HUES48 (cell line): ENCODE measurements around the gene CDH6.

Experiments used
- H3K27ac ChIP-seq: one replicate; pipeline ENCODE4 v1.7.0; 2013; ENCODE audit warnings: low read depth, low read length, inconsistent platforms
- H3K27me3 ChIP-seq: 2 replicates; pipeline ENCODE4 v1.6.1; 2013; ENCODE audit warnings: mild to moderate bottlenecking, low read length; ENCODE audit not compliant: control insufficient read depth, insufficient read depth
- H3K36me3 ChIP-seq: 2 replicates; pipeline ENCODE4 v1.6.1; 2013; ENCODE audit warnings: low read length; ENCODE audit not compliant: control insufficient read depth, insufficient read depth
- H3K4me1 ChIP-seq: 2 replicates; pipeline ENCODE4 v1.6.1; 2013; ENCODE audit warnings: mild to moderate bottlenecking, low read length; ENCODE audit not compliant: control insufficient read depth, insufficient read depth
- H3K4me3 ChIP-seq: 2 replicates; pipeline ENCODE4 v1.5.1; 2013; ENCODE audit warnings: mild to moderate bottlenecking, low read depth, low read length
- H3K9ac ChIP-seq: 2 replicates; pipeline ENCODE4 v1.6.1; 2013; ENCODE audit warnings: mild to moderate bottlenecking, low read depth, low read length, moderate library complexity
- H3K9me3 ChIP-seq: 2 replicates; pipeline ENCODE4 v1.6.1; 2013; ENCODE audit warnings: low read length; ENCODE audit not compliant: control insufficient read depth, insufficient read depth

Gene CDH6

GRCh38 chr5:31372124-31372523 is 178.6 kb downstream of the CDH6 start:
- Histone ChIP-seq H3K9ac (no peak overlapping the region), H3K9me3 (no peaks in the 10 kb centered on the region), H3K27ac (no peak overlapping the region), H3K27me3 (no peaks in the 10 kb centered on the region), H3K4me1 (no peaks in the 10 kb centered on the region), H3K36me3 (no peaks in the 10 kb centered on the region), H3K4me3 (no peak overlapping the region)

- Histone ChIP-seq H3K9me3 (no peaks in the 10 kb centered on the region), H3K36me3 (no peaks in the 10 kb centered on the region), H3K9ac (no peak overlapping the region), H3K4me3 (no peak overlapping the region), H3K27me3 (no peaks in the 10 kb centered on the region), H3K4me1 (no peaks in the 10 kb centered on the region), H3K27ac (no peak overlapping the region)
Measured at GRCh38 chr5:31375999-31376720, 182.7 kb downstream of the CDH6 start.

GRCh38 chr5:31377274-31377946 is 183.9 kb downstream of the CDH6 start:
- Histone ChIP-seq H3K4me1 (peaks cover 8% of the 10 kb centered on the region), H3K27ac (no peak overlapping the region), H3K27me3 (no peaks in the 10 kb centered on the region), H3K4me3 (no peak overlapping the region), H3K9me3 (no peaks in the 10 kb centered on the region), H3K36me3 (no peaks in the 10 kb centered on the region), H3K9ac (no peak overlapping the region)

- H3K9me3 ChIP-seq, result no peaks in the 10 kb centered on the region
- H3K4me1 ChIP-seq, result peaks cover 15% of the 10 kb centered on the region
- no peak overlapping the region for H3K9ac ChIP-seq
- no peak overlapping the region for H3K27ac ChIP-seq
- no peak overlapping the region for H3K4me3 ChIP-seq
- H3K27me3 ChIP-seq, result no peaks in the 10 kb centered on the region
- H3K36me3 ChIP-seq, result no peaks in the 10 kb centered on the region
Measured at GRCh38 chr5:31378136-31378535, 184.7 kb downstream of the CDH6 start.
